ENCODE measurements around the gene CEP170.

GRCh38 chr1:243266231-243266630, 11.2 kb upstream of the CEP170 start:
- TF ChIP-seq CTCF (IDR thresholded peaks at IDR 0.05 in 2 of 3, conservative IDR thresholded peaks at IDR 0.05 in 1 of 3; ENCODE audit: control insufficient read depth in 2 of 3, extremely low read depth in 1 of 3, insufficient read depth in 1 of 3, low read depth in 3 of 3, low read length in 3 of 3) = no peak
- no peak for TF ChIP-seq RAD21 (IDR thresholded peaks at IDR 0.05; ENCODE audit: insufficient read depth, low read depth, low read length)
- TF ChIP-seq SMAD1 (IDR thresholded peaks at IDR 0.05; ENCODE audit: low read depth, partially characterized antibody) = no peak
- no peak for TF ChIP-seq NFYB (IDR thresholded peaks at IDR 0.05; ENCODE audit: insufficient read depth, low read depth, low read length)
